Measurements from ENCODE around the gene MMRN2.

DNA sequence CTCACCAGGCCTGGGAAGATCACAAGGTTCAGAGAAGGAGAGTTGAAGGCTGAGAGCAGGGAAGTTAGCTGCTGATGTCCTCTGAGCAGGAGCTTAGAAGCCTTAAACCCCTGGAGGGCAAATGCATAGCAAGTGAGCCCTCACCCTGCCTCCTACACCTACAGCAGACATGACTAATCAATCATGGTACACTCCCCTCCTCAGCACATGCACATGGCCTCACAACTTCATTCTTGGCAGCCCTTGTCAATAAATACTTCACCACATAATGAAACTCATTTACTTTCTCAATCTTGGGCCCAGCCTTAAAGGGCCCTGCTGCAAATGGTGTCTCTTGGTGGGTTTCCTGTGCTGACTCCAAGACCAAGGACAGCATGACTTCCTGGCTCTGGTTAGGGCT is 12.9 kb downstream of the MMRN2 start:
- TF ChIP-seq SMC3 (IDR thresholded peaks at IDR 0.05) (no peak), CHD2 (IDR thresholded peaks at IDR 0.05; ENCODE audit: low read length, partially characterized antibody) (no peak), CEBPB (IDR thresholded peaks at IDR 0.05) (no peak), POLR2A (IDR thresholded peaks at IDR 0.05; ENCODE audit: low read length) (no peak), FOSL2 (IDR thresholded peaks at IDR 0.05) (no peak), FOSL2 (CRISPR knock-in tag; IDR thresholded peaks at IDR 0.05) (no peak), CBX2 (IDR thresholded peaks at IDR 0.05; ENCODE audit: borderline replicate concordance, low read depth) (no peak)
- TF ChIP-seq, protein P1, sequence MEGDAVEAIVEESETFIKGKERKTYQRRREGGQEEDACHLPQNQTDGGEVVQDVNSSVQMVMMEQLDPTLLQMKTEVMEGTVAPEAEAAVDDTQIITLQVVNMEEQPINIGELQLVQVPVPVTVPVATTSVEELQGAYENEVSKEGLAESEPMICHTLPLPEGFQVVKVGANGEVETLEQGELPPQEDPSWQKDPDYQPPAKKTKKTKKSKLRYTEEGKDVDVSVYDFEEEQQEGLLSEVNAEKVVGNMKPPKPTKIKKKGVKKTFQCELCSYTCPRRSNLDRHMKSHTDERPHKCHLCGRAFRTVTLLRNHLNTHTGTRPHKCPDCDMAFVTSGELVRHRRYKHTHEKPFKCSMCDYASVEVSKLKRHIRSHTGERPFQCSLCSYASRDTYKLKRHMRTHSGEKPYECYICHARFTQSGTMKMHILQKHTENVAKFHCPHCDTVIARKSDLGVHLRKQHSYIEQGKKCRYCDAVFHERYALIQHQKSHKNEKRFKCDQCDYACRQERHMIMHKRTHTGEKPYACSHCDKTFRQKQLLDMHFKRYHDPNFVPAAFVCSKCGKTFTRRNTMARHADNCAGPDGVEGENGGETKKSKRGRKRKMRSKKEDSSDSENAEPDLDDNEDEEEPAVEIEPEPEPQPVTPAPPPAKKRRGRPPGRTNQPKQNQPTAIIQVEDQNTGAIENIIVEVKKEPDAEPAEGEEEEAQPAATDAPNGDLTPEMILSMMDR (IDR thresholded peaks at IDR 0.05), result no peak
- TF ChIP-seq, protein P2, sequence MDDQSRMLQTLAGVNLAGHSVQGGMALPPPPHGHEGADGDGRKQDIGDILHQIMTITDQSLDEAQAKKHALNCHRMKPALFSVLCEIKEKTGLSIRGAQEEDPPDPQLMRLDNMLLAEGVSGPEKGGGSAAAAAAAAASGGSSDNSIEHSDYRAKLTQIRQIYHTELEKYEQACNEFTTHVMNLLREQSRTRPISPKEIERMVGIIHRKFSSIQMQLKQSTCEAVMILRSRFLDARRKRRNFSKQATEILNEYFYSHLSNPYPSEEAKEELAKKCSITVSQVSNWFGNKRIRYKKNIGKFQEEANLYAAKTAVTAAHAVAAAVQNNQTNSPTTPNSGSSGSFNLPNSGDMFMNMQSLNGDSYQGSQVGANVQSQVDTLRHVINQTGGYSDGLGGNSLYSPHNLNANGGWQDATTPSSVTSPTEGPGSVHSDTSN (IDR thresholded peaks at IDR 0.05), result no peak
